ENCODE measurements around the gene SLC35G2. TPM values are rescaled to one million over a fixed set of nuclear protein-coding genes. Genes with fewer than 3 reads are reported as not detected.

SLC35G2 gene
- total RNA-seq, 4 donors from 2014 or later, result 9.1 to 13.2 (median 11.8) TPM

GRCh38 chr3:136835089-136835812 lies 16.3 kb downstream of the SLC35G2 start:
- TF ChIP-seq POLR2A (IDR thresholded peaks at IDR 0.05) (no peak), CTCF (IDR thresholded peaks at IDR 0.05) (no peak)
- intact Hi-C loops (cut with DNase I; ENCODE audit: low total_unique reads), result no loop called here
- H3K27ac ChIP-seq, result no peak overlapping the region

GRCh38 chr3:136835813-136836510 lies 17.0 kb downstream of the SLC35G2 start:
- H3K27me3 ChIP-seq, result no peaks in the 10 kb centered on the region
- no peak overlapping the region for H3K4me3 ChIP-seq
- H3K9me3 ChIP-seq, result no peaks in the 10 kb centered on the region
- peak overlapping the region in 1 of 2 donors; percentile 30 for H3K27ac ChIP-seq
- intact Hi-C loops (cut with DNase I; ENCODE audit: low total_unique reads), result no loop called here
- H3K36me3 ChIP-seq, result no peaks in the 10 kb centered on the region
- DNase-seq, result no peak
- TF ChIP-seq POLR2A (IDR thresholded peaks at IDR 0.05), result no peak
- H3K4me1 ChIP-seq, result no peaks in the 10 kb centered on the region

More at GRCh38 chr3:136835089-136835812, 16.3 kb downstream of the SLC35G2 start:
- Histone ChIP-seq H3K36me3 (no peaks in the 10 kb centered on the region), H3K4me3 (no peak overlapping the region), H3K9me3 (no peaks in the 10 kb centered on the region), H3K4me1 (no peaks in the 10 kb centered on the region), H3K27me3 (no peaks in the 10 kb centered on the region)
- DNase-seq, result no peak

- intact Hi-C loops (cut with DNase I; ENCODE audit: low total_unique reads), result no loop called here
These were observed 17.7 kb downstream of the SLC35G2 start for GRCh38 chr3:136836511-136837156.

GRCh38 chr3:136838641-136839555 lies 20.0 kb downstream of the SLC35G2 start:
- peak overlapping the region in 1 of 2 donors; percentile 40 for H3K27ac ChIP-seq
- intact Hi-C loops (cut with DNase I; ENCODE audit: low total_unique reads), result no loop called here
- no peak for DNase-seq
- no peaks in the 10 kb centered on the region for H3K9me3 ChIP-seq
- H3K4me1 ChIP-seq, result no peaks in the 10 kb centered on the region
- no peak overlapping the region for H3K4me3 ChIP-seq
- no peaks in the 10 kb centered on the region for H3K36me3 ChIP-seq
- no peaks in the 10 kb centered on the region for H3K27me3 ChIP-seq
- TF ChIP-seq POLR2A (IDR thresholded peaks at IDR 0.05), result no peak
- TF ChIP-seq CTCF (IDR thresholded peaks at IDR 0.05), result no peak

More at GRCh38 chr3:136836511-136837156, 17.7 kb downstream of the SLC35G2 start:
- H3K27me3 ChIP-seq, result no peaks in the 10 kb centered on the region
- H3K9me3 ChIP-seq, result no peaks in the 10 kb centered on the region
- no peaks in the 10 kb centered on the region for H3K4me1 ChIP-seq
- no peak for DNase-seq
- no peaks in the 10 kb centered on the region for H3K36me3 ChIP-seq
- H3K4me3 ChIP-seq, result no peak overlapping the region
- TF ChIP-seq POLR2A (IDR thresholded peaks at IDR 0.05) (no peak), CTCF (IDR thresholded peaks at IDR 0.05) (no peak)
- peak overlapping the region in 1 of 2 donors; percentile 30 for H3K27ac ChIP-seq

- H3K4me3 ChIP-seq, result no peak overlapping the region
- H3K4me1 ChIP-seq, result no peaks in the 10 kb centered on the region
- no peak for DNase-seq
- H3K36me3 ChIP-seq, result no peaks in the 10 kb centered on the region
- peak overlapping the region in 1 of 2 donors; percentile 40 for H3K27ac ChIP-seq
- H3K9me3 ChIP-seq, result no peaks in the 10 kb centered on the region
- intact Hi-C loops (cut with DNase I; ENCODE audit: low total_unique reads), result no loop called here
- no peak for TF ChIP-seq POLR2A (IDR thresholded peaks at IDR 0.05)
- TF ChIP-seq CTCF (IDR thresholded peaks at IDR 0.05), result no peak
- H3K27me3 ChIP-seq, result no peaks in the 10 kb centered on the region
These were observed 20.6 kb downstream of the SLC35G2 start for GRCh38 chr3:136839556-136839931.
